ENCODE measurements around the gene SCD5. TPM values are rescaled to one million over a fixed set of nuclear protein-coding genes. Genes with fewer than 3 reads are reported as not detected.

Gene SCD5
- total RNA-seq, 2 donors from 2014 or later: 9.7 to 14.0 TPM

DNA sequence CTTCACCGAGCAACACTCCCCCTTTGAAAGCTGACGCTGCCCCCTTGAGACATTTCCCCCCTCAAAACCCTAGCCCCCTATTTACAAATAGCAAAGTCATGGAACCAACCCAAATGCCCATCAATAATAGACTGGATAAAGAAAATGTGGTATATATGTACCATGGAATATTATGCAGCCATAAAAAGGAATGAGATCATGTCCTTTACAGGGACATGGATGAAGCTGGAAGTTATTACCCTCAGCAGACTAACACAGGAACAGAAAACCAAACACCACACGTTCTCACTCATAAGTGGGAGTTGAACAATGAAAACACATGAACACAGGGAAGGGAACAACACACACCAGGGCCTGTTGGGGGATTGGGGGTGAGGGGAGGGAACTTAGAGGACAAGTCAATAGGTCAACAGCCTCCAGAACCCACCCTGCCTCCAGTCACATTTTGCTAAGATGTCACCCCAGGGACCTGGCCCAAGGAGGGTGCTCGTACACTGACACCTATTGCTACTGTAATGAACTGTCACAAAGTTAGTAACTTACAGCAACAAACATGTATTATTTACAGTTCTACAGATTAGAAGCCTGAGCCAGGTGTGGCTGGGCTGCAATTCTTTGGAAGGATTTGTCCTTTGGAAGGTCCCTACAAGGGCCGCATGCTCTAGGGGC, 20.6 kb downstream of the SCD5 start:
- no peak for DNase-seq (ENCODE audit: low spot score)
- TF ChIP-seq, protein P1, sequence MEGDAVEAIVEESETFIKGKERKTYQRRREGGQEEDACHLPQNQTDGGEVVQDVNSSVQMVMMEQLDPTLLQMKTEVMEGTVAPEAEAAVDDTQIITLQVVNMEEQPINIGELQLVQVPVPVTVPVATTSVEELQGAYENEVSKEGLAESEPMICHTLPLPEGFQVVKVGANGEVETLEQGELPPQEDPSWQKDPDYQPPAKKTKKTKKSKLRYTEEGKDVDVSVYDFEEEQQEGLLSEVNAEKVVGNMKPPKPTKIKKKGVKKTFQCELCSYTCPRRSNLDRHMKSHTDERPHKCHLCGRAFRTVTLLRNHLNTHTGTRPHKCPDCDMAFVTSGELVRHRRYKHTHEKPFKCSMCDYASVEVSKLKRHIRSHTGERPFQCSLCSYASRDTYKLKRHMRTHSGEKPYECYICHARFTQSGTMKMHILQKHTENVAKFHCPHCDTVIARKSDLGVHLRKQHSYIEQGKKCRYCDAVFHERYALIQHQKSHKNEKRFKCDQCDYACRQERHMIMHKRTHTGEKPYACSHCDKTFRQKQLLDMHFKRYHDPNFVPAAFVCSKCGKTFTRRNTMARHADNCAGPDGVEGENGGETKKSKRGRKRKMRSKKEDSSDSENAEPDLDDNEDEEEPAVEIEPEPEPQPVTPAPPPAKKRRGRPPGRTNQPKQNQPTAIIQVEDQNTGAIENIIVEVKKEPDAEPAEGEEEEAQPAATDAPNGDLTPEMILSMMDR (IDR thresholded peaks at IDR 0.05): no peak
- no peak overlapping the region for H3K4me3 ChIP-seq
- H3K9me3 ChIP-seq: no peaks in the 10 kb centered on the region
- no peaks in the 10 kb centered on the region for H3K36me3 ChIP-seq
- H3K4me1 ChIP-seq: peaks cover 0 to 18% of the 10 kb centered on the region in 2 donors
- H3K27ac ChIP-seq: no peak overlapping the region
- H3K27me3 ChIP-seq: no peaks in the 10 kb centered on the region

DNA sequence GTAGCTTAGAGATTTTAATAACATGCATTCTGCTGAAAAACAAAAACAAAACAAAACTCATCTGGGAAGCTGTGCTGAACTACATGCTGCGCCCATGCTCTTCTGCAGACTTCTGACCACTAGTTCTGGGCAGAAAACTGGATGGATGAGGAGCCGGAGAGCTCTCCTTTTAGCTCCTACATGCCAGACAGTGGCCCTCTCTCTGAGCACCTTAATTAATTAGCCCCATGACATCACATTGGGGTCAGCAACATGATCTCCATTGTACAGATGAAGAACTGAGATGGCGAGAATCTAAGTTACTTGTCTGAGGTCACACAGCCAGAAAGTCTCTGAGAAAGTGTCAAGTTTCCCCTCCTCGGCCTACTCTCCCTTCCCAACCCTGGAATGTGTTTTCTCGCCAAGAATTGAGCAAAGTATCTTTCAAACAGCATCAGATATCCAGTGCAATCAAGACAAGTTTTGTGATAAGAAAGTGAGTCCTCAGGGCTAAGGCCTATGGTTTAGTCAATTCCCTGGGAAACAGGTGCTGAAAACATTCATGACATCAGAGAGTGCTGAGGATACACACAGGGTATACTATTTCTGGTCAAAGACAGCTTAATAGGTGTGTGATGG, 21.6 kb downstream of the SCD5 start:
- Histone ChIP-seq H3K4me3 (no peak overlapping the region), H3K27ac (no peak overlapping the region), H3K27me3 (no peaks in the 10 kb centered on the region), H3K36me3 (no peaks in the 10 kb centered on the region), H3K9me3 (no peaks in the 10 kb centered on the region), H3K4me1 (peaks cover 0 to 18% of the 10 kb centered on the region in 2 donors)
- no peak for DNase-seq (ENCODE audit: low spot score)
- TF ChIP-seq, protein P1 (IDR thresholded peaks at IDR 0.05): no peak

DNA sequence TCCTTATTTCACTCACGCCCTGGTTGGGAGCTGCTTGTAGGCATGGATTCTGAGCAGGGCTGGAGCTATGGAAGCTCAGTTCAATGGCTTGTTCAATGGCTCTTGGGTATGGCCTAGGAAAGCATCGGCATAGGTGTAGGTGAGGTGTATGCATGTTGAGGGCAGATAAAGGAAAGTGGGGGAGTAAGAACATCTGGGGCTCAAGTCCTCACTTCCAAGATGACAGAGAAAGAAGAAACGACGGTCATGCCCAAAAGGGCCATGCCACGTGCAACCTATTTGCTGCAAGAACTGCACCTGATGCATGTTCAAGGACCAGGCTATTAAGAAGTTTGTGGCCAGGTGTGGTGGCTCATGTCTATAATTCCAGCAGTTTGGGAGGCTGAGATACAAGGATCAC, 23.4 kb downstream of the SCD5 start:
- no peaks in the 10 kb centered on the region for H3K27me3 ChIP-seq
- no peak overlapping the region for H3K4me3 ChIP-seq
- peaks cover 0 to 7% of the 10 kb centered on the region in 2 donors for H3K4me1 ChIP-seq
- no peak for DNase-seq (ENCODE audit: low spot score)
- TF ChIP-seq, protein P1 (IDR thresholded peaks at IDR 0.05): no peak
- H3K9me3 ChIP-seq: no peaks in the 10 kb centered on the region
- no peak overlapping the region for H3K27ac ChIP-seq
- no peaks in the 10 kb centered on the region for H3K36me3 ChIP-seq

DNA sequence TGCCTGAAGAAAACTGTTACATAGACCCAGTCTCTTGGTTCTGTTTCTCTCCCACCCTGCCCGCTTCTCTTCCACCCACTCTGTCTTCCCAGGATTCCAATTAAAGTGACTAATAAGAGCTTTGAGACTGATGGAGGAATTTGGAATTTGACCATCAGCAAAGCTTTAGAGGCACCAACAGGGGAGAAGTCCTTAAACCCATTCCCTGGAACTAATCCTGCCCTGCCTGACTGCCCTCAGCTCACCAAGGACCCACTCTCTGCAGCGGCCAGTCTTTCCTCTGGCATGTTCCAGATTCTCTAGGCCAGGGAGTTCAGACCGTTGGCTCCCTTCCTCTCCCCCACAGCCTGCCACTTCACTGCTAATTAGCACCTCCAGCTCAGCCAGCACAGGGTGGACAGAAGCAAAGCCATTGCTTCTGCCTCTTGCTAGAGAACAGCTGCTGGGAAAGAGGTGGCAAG, 23.9 kb downstream of the SCD5 start:
- TF ChIP-seq, protein P1 (IDR thresholded peaks at IDR 0.05): no peak
- no peaks in the 10 kb centered on the region for H3K27me3 ChIP-seq
- H3K9me3 ChIP-seq: no peaks in the 10 kb centered on the region
- no peak overlapping the region for H3K27ac ChIP-seq
- H3K4me3 ChIP-seq: no peak overlapping the region
- no peaks in the 10 kb centered on the region for H3K36me3 ChIP-seq
- DNase-seq (ENCODE audit: low spot score): no peak
- peaks cover 0 to 7% of the 10 kb centered on the region in 2 donors for H3K4me1 ChIP-seq

DNA sequence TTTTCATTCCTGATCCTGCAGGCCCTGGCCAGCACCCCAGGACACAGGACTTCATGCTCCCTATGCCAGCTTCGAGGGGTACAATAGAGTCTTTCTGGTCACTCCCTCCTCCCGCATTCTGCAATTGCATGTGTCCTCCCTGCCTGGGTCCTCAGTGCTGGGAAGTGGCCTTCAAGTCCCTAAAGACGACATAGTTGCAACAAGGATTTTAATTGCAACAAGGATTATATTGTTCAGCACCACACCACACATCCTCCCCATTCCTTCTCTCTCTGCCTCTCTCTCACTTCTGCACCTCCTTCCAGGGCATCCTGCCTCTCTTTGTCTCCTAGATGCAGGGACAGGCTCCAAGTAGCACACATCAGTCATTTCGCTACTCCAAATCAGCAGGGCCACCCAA, 25.5 kb downstream of the SCD5 start:
- Histone ChIP-seq H3K4me3 (no peak overlapping the region), H3K27ac (no peak overlapping the region), H3K27me3 (no peaks in the 10 kb centered on the region), H3K9me3 (no peaks in the 10 kb centered on the region), H3K4me1 (peaks cover 0 to 7% of the 10 kb centered on the region in 2 donors), H3K36me3 (no peaks in the 10 kb centered on the region)
- TF ChIP-seq, protein P1 (IDR thresholded peaks at IDR 0.05): no peak
- no peak for DNase-seq (ENCODE audit: low spot score)

All from right atrium auricular region (tissue), 2 donors.